Suprapubic skin (tissue), 4 donors: ENCODE results near the gene GPRASP3. TPM values are rescaled to one million over a fixed set of nuclear protein-coding genes. Genes with fewer than 3 reads are reported as not detected.
"Not testable (repeated sequence)": the region's sequence is repeated elsewhere in the genome, so short reads cannot be mapped to it uniquely, and the experiment has no call there.

Experiments used
- DNase-seq, 2 donors: peaks; one replicate each; pipeline ENCODE4 v3.0.0-alpha.2; 2019; ENCODE audit warnings: low spot score in 2 of 2
- H3K27ac ChIP-seq: fragments of 200-600 bp; sonication (generic); one replicate; pipeline ENCODE4 v1.5.1; 2019
- H3K27me3 ChIP-seq: fragments of 200-600 bp; sonication (generic); one replicate; pipeline ENCODE4 v1.5.1; 2019
- H3K36me3 ChIP-seq: fragments of 200-600 bp; sonication (generic); one replicate; pipeline ENCODE4 v1.5.1; 2019
- H3K4me1 ChIP-seq: fragments of 200-600 bp; sonication (generic); one replicate; pipeline ENCODE4 v1.5.1; 2019
- H3K4me3 ChIP-seq: fragments of 200-600 bp; sonication (generic); one replicate; pipeline ENCODE4 v1.5.1; 2019; ENCODE audit warnings: mild to moderate bottlenecking
- H3K9me3 ChIP-seq: fragments of 200-600 bp; sonication (generic); one replicate; pipeline ENCODE4 v1.5.1; 2019
- CTCF ChIP-seq, 2 donors: fragments of 200-600 bp in 1 of 2; fragments of 450-650 bp in 1 of 2; sonication (generic) in 1 of 2; IDR thresholded peaks; one replicate each; pipeline ENCODE4 v1.5.1; 2016 to 2019; ENCODE audit warnings: antibody characterized with exemption in 2 of 2, mild to moderate bottlenecking in 1 of 2, moderate library complexity in 1 of 2
- EP300 ChIP-seq: sonication (generic); formaldehyde crosslinking; IDR thresholded peaks from one replicate; pipeline ENCODE4 v1.6.1; 2017; ENCODE audit warnings: antibody characterized with exemption
- POLR2A ChIP-seq, 2 donors: fragments of 450-650 bp; IDR thresholded peaks; one replicate each; pipeline ENCODE4 v1.6.1; 2017; ENCODE audit warnings: antibody characterized with exemption in 2 of 2, mild to moderate bottlenecking in 2 of 2, moderate library complexity in 2 of 2
- POLR2AphosphoS5 ChIP-seq, 3 donors: sonication (generic); formaldehyde crosslinking; IDR thresholded peaks; one replicate each; pipeline ENCODE4 v1.6.1; 2017; ENCODE audit warnings: antibody characterized with exemption in 3 of 3
- WGBS: methylation state at CpG from one replicate; pipeline ENCODE4 v1.1.5; 2018; 5-methylcytosine and 5-hydroxymethylcytosine counted together
- total RNA-seq, 4 donors: library from RNA; depleted of rRNA; stranded (reverse); fragments of >200 nt; gene quantifications; one replicate each; pipeline ENCODE4 v1.1.0, GENCODE V29; 2016

GPRASP3 gene
- total RNA-seq, 4 donors from 2014 or later: 2.9 to 5.1 (median 3.5) TPM

- Histone ChIP-seq H3K9me3 (no peaks in the 10 kb centered on the region), H3K36me3 (no peaks in the 10 kb centered on the region), H3K27ac (peak overlapping the region; percentile 59), H3K4me1 (peaks cover 5% of the 10 kb centered on the region), H3K27me3 (no peaks in the 10 kb centered on the region), H3K4me3 (peak overlapping the region; percentile 52)
- 44% methylated on average over 22 of the region's 23 CpGs for WGBS
- TF ChIP-seq CTCF (IDR thresholded peaks at IDR 0.05): peak; percentile 31 to 56
- TF ChIP-seq EP300: no peak
- no peak for TF ChIP-seq POLR2AphosphoS5 (IDR thresholded peaks at IDR 0.05)
- TF ChIP-seq POLR2A (IDR thresholded peaks at IDR 0.05): no peak
- peak in 1 of 2 donors; percentile 60 for DNase-seq
Measured at GRCh38 chrX:102712981-102713625, 7.4 kb upstream of the GPRASP3 start.

GRCh38 chrX:102714994-102715393, 5.5 kb upstream of the GPRASP3 start:
- no peaks in the 10 kb centered on the region for H3K36me3 ChIP-seq
- peaks cover 5% of the 10 kb centered on the region for H3K4me1 ChIP-seq
- no peaks in the 10 kb centered on the region for H3K27me3 ChIP-seq
- no peak overlapping the region for H3K27ac ChIP-seq
- no peaks in the 10 kb centered on the region for H3K9me3 ChIP-seq
- TF ChIP-seq EP300 (no peak), POLR2A (IDR thresholded peaks at IDR 0.05) (no peak), CTCF (IDR thresholded peaks at IDR 0.05) (no peak)
- 73% methylated on average over 5 of the region's 6 CpGs for WGBS
- no peak for DNase-seq
- no peak overlapping the region for H3K4me3 ChIP-seq

- Histone ChIP-seq H3K4me1 (peaks cover 5% of the 10 kb centered on the region), H3K4me3 (no peak overlapping the region), H3K36me3 (no peaks in the 10 kb centered on the region), H3K27ac (no peak overlapping the region), H3K9me3 (no peaks in the 10 kb centered on the region), H3K27me3 (no peaks in the 10 kb centered on the region)
- WGBS: 84% methylated on average over 5 of the region's 5 CpGs
- DNase-seq: no peak
- no peak for TF ChIP-seq EP300
- no peak for TF ChIP-seq POLR2A (IDR thresholded peaks at IDR 0.05)
- no peak for TF ChIP-seq POLR2AphosphoS5 (IDR thresholded peaks at IDR 0.05)
- TF ChIP-seq CTCF (IDR thresholded peaks at IDR 0.05): no peak
Measured at GRCh38 chrX:102715967-102716366, 4.6 kb upstream of the GPRASP3 start.

- not testable (repeated sequence) for H3K27me3 ChIP-seq, DNase-seq, H3K4me1 ChIP-seq, H3K36me3 ChIP-seq, H3K27ac ChIP-seq, H3K9me3 ChIP-seq
- WGBS: 53% methylated on average over 6 of the region's 7 CpGs
- peak overlapping the region; percentile 47 for H3K4me3 ChIP-seq
Measured at GRCh38 chrX:102721169-102721506, 595 bp downstream of the GPRASP3 start.

- DNase-seq: no peak
- H3K4me3 ChIP-seq: no peak overlapping the region
- H3K36me3 ChIP-seq: no peaks in the 10 kb centered on the region
- TF ChIP-seq POLR2AphosphoS5 (IDR thresholded peaks at IDR 0.05) (no peak), CTCF (IDR thresholded peaks at IDR 0.05) (no peak), POLR2A (IDR thresholded peaks at IDR 0.05) (no peak), EP300 (no peak)
- no peaks in the 10 kb centered on the region for H3K9me3 ChIP-seq
- no peak overlapping the region for H3K27ac ChIP-seq
- H3K27me3 ChIP-seq: no peaks in the 10 kb centered on the region
- no peaks in the 10 kb centered on the region for H3K4me1 ChIP-seq
- whole genome bisulfite sequencing: 26% methylated on average over 1 of the region's 1 CpG
Measured at GRCh38 chrX:102723456-102723855, 2.9 kb downstream of the GPRASP3 start.

GRCh38 chrX:102727761-102728160, 7.2 kb downstream of the GPRASP3 start:
- H3K4me3 ChIP-seq: no peak overlapping the region
- no peaks in the 10 kb centered on the region for H3K4me1 ChIP-seq
- no peaks in the 10 kb centered on the region for H3K27me3 ChIP-seq
- 53% methylated on average over 1 of the region's 1 CpG for WGBS
- H3K27ac ChIP-seq: no peak overlapping the region
- no peak for DNase-seq
- H3K9me3 ChIP-seq: no peaks in the 10 kb centered on the region
- H3K36me3 ChIP-seq: no peaks in the 10 kb centered on the region
- TF ChIP-seq POLR2A (IDR thresholded peaks at IDR 0.05): no peak
- TF ChIP-seq POLR2AphosphoS5 (IDR thresholded peaks at IDR 0.05): no peak
